PC-3 (cell line): Measurements from ENCODE around the gene TRPM7. TPM values are rescaled to one million over a fixed set of nuclear protein-coding genes. Genes with fewer than 3 reads are reported as not detected.

ENCODE experiments used
- ATAC-seq: fragments of 200-7000 bp; cut with Tn5 transposase; 2 replicates; pipeline ENCODE4 v1.9.1; 2020; ENCODE audit warnings: mild to moderate bottlenecking, moderate library complexity
- BruUV-seq: library from RNA; stranded (reverse); fragments of 400-500 nt; replicated peaks from 2 replicates; lab custom pipeline; 2021; lab: Mats Ljungman, UMichigan
- CTCF ChIA-PET: fragments of 300-600 bp; sonication (Branson Sonifier 250); formaldehyde crosslinking; loops from one replicate; lab custom pipeline; 2022; ENCODE audit warnings: antibody characterized with exemption; lab: Charles Lee
- POLR2A ChIA-PET: fragments of 300-600 bp; sonication (Branson Sonifier 250); formaldehyde crosslinking; loops from one replicate; lab custom pipeline; 2022; ENCODE audit warnings: antibody characterized with exemption; ENCODE audit not compliant: unreplicated experiment; lab: Charles Lee
- DNase-seq: peaks from one replicate; pipeline ENCODE4 v3.0.0-alpha.2; 2015
- H2AFZ ChIP-seq: fragments of 300-600 bp; sonication (generic); 2 replicates; pipeline ENCODE4 v1.6.0; 2016; ENCODE audit warnings: antibody characterized with exemption, low read length
- H3F3A ChIP-seq: fragments of 300-600 bp; sonication (generic); one replicate; pipeline ENCODE4 v1.6.0; 2017; ENCODE audit warnings: antibody characterized with exemption, low read length, control low read depth, mild to moderate bottlenecking; ENCODE audit not compliant: unreplicated experiment
- H3K27ac ChIP-seq: fragments of 300-600 bp; sonication (generic); 2 replicates; pipeline ENCODE4 v1.5.1; 2016; ENCODE audit warnings: mild to moderate bottlenecking, low read length
- H3K27me3 ChIP-seq: fragments of 300-600 bp; sonication (generic); 2 replicates; pipeline ENCODE4 v1.6.1; 2016; ENCODE audit warnings: low read length, mixed read lengths
- H3K36me3 ChIP-seq: fragments of 300-600 bp; sonication (generic); 2 replicates; pipeline ENCODE4 v1.6.1; 2016; ENCODE audit warnings: low read depth, mixed run types, low read length, mixed read lengths
- H3K4me1 ChIP-seq: fragments of 300-600 bp; sonication (generic); 2 replicates; pipeline ENCODE4 v1.5.1; 2016; ENCODE audit warnings: low read length; ENCODE audit not compliant: insufficient read depth
- H3K4me2 ChIP-seq: fragments of 300-600 bp; sonication (generic); 2 replicates; pipeline ENCODE4 v1.6.0; 2016; ENCODE audit warnings: low read length
- H3K4me3 ChIP-seq: fragments of 300-600 bp; sonication (generic); 2 replicates; pipeline ENCODE4 v1.5.1; 2016; ENCODE audit warnings: mild to moderate bottlenecking, low read length, mixed read lengths
- H3K79me2 ChIP-seq: fragments of 300-600 bp; sonication (generic); 2 replicates; pipeline ENCODE4 v1.6.1; 2017; ENCODE audit warnings: low read length, mixed read lengths
- H3K9ac ChIP-seq: fragments of 300-600 bp; sonication (generic); 2 replicates; pipeline ENCODE4 v1.6.0; 2016; ENCODE audit warnings: mild to moderate bottlenecking, low read length
- H3K9me2 ChIP-seq: fragments of 300-600 bp; sonication (generic); replicated peaks from 2 replicates; pipeline ENCODE4 v1.6.1; 2016; ENCODE audit warnings: mixed run types, low read length, mixed read lengths
- H3K9me3 ChIP-seq: fragments of 300-600 bp; sonication (generic); 2 replicates; pipeline ENCODE4 v1.6.1; 2016; ENCODE audit warnings: low read length, mixed read lengths
- H4K20me1 ChIP-seq: fragments of 300-600 bp; sonication (generic); 2 replicates; pipeline ENCODE4 v1.6.1; 2016; ENCODE audit warnings: low read length, mixed read lengths
- CTCF ChIP-seq: fragments of 300-600 bp; sonication (generic); conservative IDR thresholded peaks from 2 replicates; pipeline ENCODE4 v1.5.1; 2017; ENCODE audit warnings: antibody characterized with exemption, low read depth, mild to moderate bottlenecking, low read length
- EZH2 ChIP-seq: fragments of 300-600 bp; sonication (generic); IDR thresholded peaks from one replicate; pipeline ENCODE4 v1.6.1; 2017; ENCODE audit warnings: antibody characterized with exemption, mild to moderate bottlenecking, low read length; ENCODE audit not compliant: unreplicated experiment
- EZH2phosphoT487 ChIP-seq: fragments of 300-600 bp; sonication (generic); IDR thresholded peaks from 2 replicates; pipeline ENCODE4 v1.6.1; 2018; ENCODE audit warnings: mild to moderate bottlenecking, antibody characterized with exemption, low read length, borderline replicate concordance
- intact Hi-C: fragments of 100-400 bp; cut with micrococcal nuclease; formaldehyde crosslinking; loops from 2 replicates; pipeline ENCODE4 v1.9.0; 2023
- total RNA-seq: library from RNA; depleted of rRNA; stranded (reverse); fragments of >200 nt; gene quantifications from 2 replicates; pipeline ENCODE4 v1.2.3, GENCODE V29; 2014

TRPM7 gene
- total RNA-seq, 1 experiment from 2014 or later, result 13.3 TPM

- no peak overlapping the region for H3K27ac ChIP-seq
- H3F3A ChIP-seq, result no peaks in the 10 kb centered on the region
- no peaks in the 10 kb centered on the region for H3K27me3 ChIP-seq
- DNase-seq, result no peak
- no peaks in the 10 kb centered on the region for H3K79me2 ChIP-seq
- CTCF ChIA-PET, result no interaction called here
- no peak overlapping the region for H3K4me2 ChIP-seq
- no peak overlapping the region for H3K4me3 ChIP-seq
- no peak overlapping the region for H2AFZ ChIP-seq
- H4K20me1 ChIP-seq, result no peaks in the 10 kb centered on the region
- intact Hi-C loops, result no loop called here
- TF ChIP-seq EZH2phosphoT487 (no peak), EZH2 (no peak), CTCF (no peak)
- POLR2A ChIA-PET, result no interaction called here
- H3K36me3 ChIP-seq, result no peaks in the 10 kb centered on the region; the same call in 1 of the 2 replicates
- peaks cover 7% of the 10 kb centered on the region; the same call in 1 of the 2 replicates for H3K4me1 ChIP-seq
- no TSS peak for BruUV-seq
- H3K9me2 ChIP-seq, result no peaks in the 10 kb centered on the region
- H3K9me3 ChIP-seq, result no peaks in the 10 kb centered on the region
- no peak overlapping the region for H3K9ac ChIP-seq
- ATAC-seq, result no peak
These were observed 21.4 kb upstream of the TRPM7 start for GRCh38 chr15:50707878-50708427.

- H3K27me3 ChIP-seq, result no peaks in the 10 kb centered on the region
- no peaks in the 10 kb centered on the region for H3K4me1 ChIP-seq
- POLR2A ChIA-PET, result no interaction called here
- no peaks in the 10 kb centered on the region for H3K9me2 ChIP-seq
- CTCF ChIA-PET, result no interaction called here
- no peak overlapping the region for H3K4me2 ChIP-seq
- peak; percentile 35 for DNase-seq
- H3K79me2 ChIP-seq, result no peaks in the 10 kb centered on the region
- no peaks in the 10 kb centered on the region; the same call in 1 of the 2 replicates for H3K36me3 ChIP-seq
- H3K9ac ChIP-seq, result no peak overlapping the region
- BruUV-seq, result no TSS peak
- TF ChIP-seq CTCF, result no peak
- no peak for TF ChIP-seq EZH2
- no peak for TF ChIP-seq EZH2phosphoT487
- H3K9me3 ChIP-seq, result no peaks in the 10 kb centered on the region
- H2AFZ ChIP-seq, result no peak overlapping the region
- no peak overlapping the region for H3K27ac ChIP-seq
- H3F3A ChIP-seq, result no peaks in the 10 kb centered on the region
- no peak overlapping the region for H3K4me3 ChIP-seq
- ATAC-seq, result peak; percentile 66
- H4K20me1 ChIP-seq, result no peaks in the 10 kb centered on the region
- intact Hi-C loops, result no loop called here
These were observed 16.3 kb upstream of the TRPM7 start for GRCh38 chr15:50702762-50703334.

- POLR2A ChIA-PET, result no interaction called here
- Histone ChIP-seq H3K27me3 (no peaks in the 10 kb centered on the region), H3K36me3 (no peaks in the 10 kb centered on the region), H3F3A (no peaks in the 10 kb centered on the region), H3K9me3 (no peaks in the 10 kb centered on the region), H4K20me1 (no peaks in the 10 kb centered on the region), H2AFZ (no peak overlapping the region), H3K4me2 (no peak overlapping the region), H3K9me2 (no peaks in the 10 kb centered on the region), H3K9ac (no peak overlapping the region), H3K4me3 (no peak overlapping the region), H3K4me1 (no peaks in the 10 kb centered on the region), H3K79me2 (no peaks in the 10 kb centered on the region), H3K27ac (no peak overlapping the region)
- ATAC-seq (no peak), DNase-seq (no peak)
- intact Hi-C loops, result no loop called here
- CTCF ChIA-PET, result no interaction called here
- TF ChIP-seq EZH2 (no peak), EZH2phosphoT487 (no peak), CTCF (no peak)
- no TSS peak for BruUV-seq
These were observed 11.5 kb upstream of the TRPM7 start for GRCh38 chr15:50698101-50698500.
